ENCODE data around the gene ALDOC.

Gene ALDOC

GRCh38 chr17:28533091-28533807 is 43.4 kb downstream of the ALDOC start:
- DNase-seq (ENCODE audit: extremely low read depth in 1 of 2, low read depth in 1 of 2), result no peak

GRCh38 chr17:28532050-28532960 is 44.4 kb downstream of the ALDOC start:
- DNase-seq (ENCODE audit: extremely low read depth in 1 of 2, low read depth in 1 of 2), result no peak

- no peak for DNase-seq (ENCODE audit: extremely low read depth in 1 of 2, low read depth in 1 of 2)
Measured at GRCh38 chr17:28530926-28531325, 45.8 kb downstream of the ALDOC start.

- no peak for DNase-seq (ENCODE audit: extremely low read depth in 1 of 2, low read depth in 1 of 2)
Measured at GRCh38 chr17:28530250-28530649, 46.4 kb downstream of the ALDOC start.

- no peak for DNase-seq (ENCODE audit: extremely low read depth in 1 of 2, low read depth in 1 of 2)
Measured at GRCh38 chr17:28529013-28529400, 47.7 kb downstream of the ALDOC start.

GRCh38 chr17:28528327-28529012 is 48.2 kb downstream of the ALDOC start:
- DNase-seq (ENCODE audit: extremely low read depth in 1 of 2, low read depth in 1 of 2), result no peak

- DNase-seq (ENCODE audit: extremely low read depth in 1 of 2, low read depth in 1 of 2), result no peak
Measured at GRCh38 chr17:28527859-28528258, 48.8 kb downstream of the ALDOC start.

GRCh38 chr17:28527181-28527681 is 49.5 kb downstream of the ALDOC start:
- no peak for DNase-seq (ENCODE audit: extremely low read depth in 1 of 2, low read depth in 1 of 2)

- no peak for DNase-seq (ENCODE audit: extremely low read depth in 1 of 2, low read depth in 1 of 2)
Measured at GRCh38 chr17:28526381-28526780, 50.3 kb downstream of the ALDOC start.

- no peak for DNase-seq (ENCODE audit: extremely low read depth in 1 of 2, low read depth in 1 of 2)
Measured at GRCh38 chr17:28524476-28525424, 51.9 kb downstream of the ALDOC start.

GRCh38 chr17:28523876-28524275 is 52.8 kb downstream of the ALDOC start:
- no peak for DNase-seq (ENCODE audit: extremely low read depth in 1 of 2, low read depth in 1 of 2)

GRCh38 chr17:28523186-28523585 is 53.5 kb downstream of the ALDOC start:
- DNase-seq (ENCODE audit: extremely low read depth in 1 of 2, low read depth in 1 of 2), result no peak

Data from activated CD8-positive, alpha-beta memory T cell treated with anti-CD3 and anti-CD28 coated beads for 1 hour (primary cell).